Mucosa of rectum (tissue), 2 donors: Measurements from ENCODE around the gene LRRC46.

Source experiments
- H3K27ac ChIP-seq, 2 donors: one replicate each; pipeline ENCODE4 v1.7.0; 2013; ENCODE audit warnings: inconsistent platforms in 2 of 2, low read depth in 2 of 2, low read length in 2 of 2
- H3K27me3 ChIP-seq, 2 donors: one replicate each; pipeline ENCODE4 v1.7.0; 2013; ENCODE audit warnings: low read length in 2 of 2; ENCODE audit not compliant: control insufficient read depth in 2 of 2, insufficient read depth in 2 of 2
- H3K36me3 ChIP-seq, 2 donors: one replicate each; pipeline ENCODE4 v1.7.0; 2013; ENCODE audit warnings: low read length in 2 of 2; ENCODE audit not compliant: control insufficient read depth in 2 of 2, insufficient read depth in 2 of 2
- H3K4me1 ChIP-seq, 2 donors: one replicate each; pipeline ENCODE4 v1.7.0; 2013; ENCODE audit warnings: low read length in 2 of 2, mild to moderate bottlenecking in 1 of 2; ENCODE audit not compliant: control insufficient read depth in 2 of 2, insufficient read depth in 2 of 2
- H3K4me3 ChIP-seq, 2 donors: one replicate each; pipeline ENCODE4 v1.7.0; 2013; ENCODE audit warnings: low read length in 2 of 2
- H3K9ac ChIP-seq, 2 donors: one replicate each; pipeline ENCODE4 v1.7.0; 2013; ENCODE audit warnings: low read length in 2 of 2, low read depth in 1 of 2, mild to moderate bottlenecking in 1 of 2
- H3K9me3 ChIP-seq, 2 donors: one replicate each; pipeline ENCODE4 v1.7.0; 2013; ENCODE audit warnings: low read length in 2 of 2; ENCODE audit not compliant: control insufficient read depth in 2 of 2
- donor health status: healthy.
- donor health status: Normal muscosa, but diverticular disease.

Gene LRRC46

GRCh38 chr17:47884427-47884740 lies 52.9 kb downstream of the LRRC46 start:
- Histone ChIP-seq H3K27me3 (no peaks in the 10 kb centered on the region), H3K9me3 (no peaks in the 10 kb centered on the region), H3K4me1 (peaks cover 42 to 49% of the 10 kb centered on the region in 2 donors), H3K27ac (peak overlapping the region; percentile 71 to 86), H3K4me3 (no peak overlapping the region), H3K9ac (peak overlapping the region; percentile 24 to 62), H3K36me3 (no peaks in the 10 kb centered on the region)

GRCh38 chr17:47884905-47885730 lies 53.6 kb downstream of the LRRC46 start:
- Histone ChIP-seq H3K9me3 (no peaks in the 10 kb centered on the region), H3K36me3 (no peaks in the 10 kb centered on the region), H3K27me3 (no peaks in the 10 kb centered on the region), H3K4me1 (peaks cover 42 to 49% of the 10 kb centered on the region in 2 donors), H3K9ac (peak overlapping the region; percentile 26 to 62), H3K4me3 (peak overlapping the region in 1 of 2 donors; percentile 30), H3K27ac (peak overlapping the region; percentile 71 to 86)
